ENCODE measurements around the gene FDX1.

The FDX1 gene

GRCh38 chr11:110447343-110447742 lies 17.6 kb downstream of the FDX1 start:
- Histone ChIP-seq H3K4me2 (ENCODE audit: insufficient read depth, low read length, poor library complexity, severe bottlenecking) (no peak overlapping the region), H2AK5ac (ENCODE audit: low read depth, low read length) (no peak overlapping the region), H3K4ac (ENCODE audit: low read length) (no peak overlapping the region), H3K4me1 (ENCODE audit: control insufficient read depth in 2 of 2, insufficient read depth in 1 of 2, low read depth in 1 of 2, low read length in 2 of 2) (no peaks in the 10 kb centered on the region), H3K18ac (ENCODE audit: low read length) (no peak overlapping the region), H3K9me3 (replicated peaks in 1 of 2; ENCODE audit: control insufficient read depth in 2 of 2, insufficient read depth in 1 of 2, low read depth in 1 of 2, low read length in 2 of 2) (peaks cover 2 to 12% of the 10 kb centered on the region in 2 donors), H4K8ac (ENCODE audit: low read depth, low read length) (no peak overlapping the region), H2BK12ac (ENCODE audit: low read length) (no peak overlapping the region), H3K23ac (ENCODE audit: low read depth, low read length, poor library complexity) (no peak overlapping the region), H3K79me1 (ENCODE audit: low read depth, low read length) (peaks cover 4% of the 10 kb centered on the region), H3K4me3 (ENCODE audit: low read length in 2 of 2) (no peak overlapping the region), H2AFZ (ENCODE audit: low read length) (no peak overlapping the region), H3K27ac (replicated peaks; ENCODE audit: low read length) (no peak overlapping the region), H4K91ac (ENCODE audit: low read depth, low read length, poor library complexity) (no peak overlapping the region), H2BK15ac (ENCODE audit: low read length) (no peak overlapping the region), H3K36me3 (replicated peaks in 1 of 2; ENCODE audit: control insufficient read depth in 2 of 2, insufficient read depth in 2 of 2, low read length in 2 of 2) (peaks cover 0 to 16% of the 10 kb centered on the region in 2 donors), H3K14ac (ENCODE audit: low read length) (no peak overlapping the region), H2BK5ac (ENCODE audit: low read length) (no peak overlapping the region), H3K27me3 (ENCODE audit: control insufficient read depth in 3 of 3, insufficient read depth in 3 of 3, low read depth in 1 of 3, low read length in 3 of 3) (no peaks in the 10 kb centered on the region), H2BK120ac (ENCODE audit: low read depth, low read length) (no peak overlapping the region), H3K9ac (ENCODE audit: low read depth, low read length, poor library complexity) (no peak overlapping the region)
- no peak for DNase-seq (ENCODE audit: low spot score)
- WGBS, 2 donors (ENCODE audit: extremely low coverage in 2 of 2, insufficient read length in 2 of 2, insufficient replicate concordance in 1 of 2), result no CpG with 5 or more reads among the region's 4 CpGs

GRCh38 chr11:110447897-110448745 lies 18.4 kb downstream of the FDX1 start:
- Histone ChIP-seq H4K8ac (ENCODE audit: low read depth, low read length) (no peak overlapping the region), H3K18ac (ENCODE audit: low read length) (no peak overlapping the region), H3K4me2 (ENCODE audit: insufficient read depth, low read length, poor library complexity, severe bottlenecking) (no peak overlapping the region), H3K4me3 (ENCODE audit: low read length in 2 of 2) (no peak overlapping the region), H2BK12ac (ENCODE audit: low read length) (no peak overlapping the region), H2BK120ac (ENCODE audit: low read depth, low read length) (no peak overlapping the region), H2BK5ac (ENCODE audit: low read length) (no peak overlapping the region), H2AFZ (ENCODE audit: low read length) (no peak overlapping the region), H3K27me3 (ENCODE audit: control insufficient read depth in 3 of 3, insufficient read depth in 3 of 3, low read depth in 1 of 3, low read length in 3 of 3) (no peaks in the 10 kb centered on the region), H3K79me1 (ENCODE audit: low read depth, low read length) (peaks cover 4% of the 10 kb centered on the region), H3K23ac (ENCODE audit: low read depth, low read length, poor library complexity) (no peak overlapping the region), H4K91ac (ENCODE audit: low read depth, low read length, poor library complexity) (no peak overlapping the region), H3K14ac (ENCODE audit: low read length) (no peak overlapping the region), H3K9me3 (replicated peaks in 1 of 2; ENCODE audit: control insufficient read depth in 2 of 2, insufficient read depth in 1 of 2, low read depth in 1 of 2, low read length in 2 of 2) (peaks cover 2 to 9% of the 10 kb centered on the region in 2 donors), H3K4ac (ENCODE audit: low read length) (no peak overlapping the region), H3K9ac (ENCODE audit: low read depth, low read length, poor library complexity) (no peak overlapping the region), H3K4me1 (ENCODE audit: control insufficient read depth in 2 of 2, insufficient read depth in 1 of 2, low read depth in 1 of 2, low read length in 2 of 2) (no peaks in the 10 kb centered on the region), H3K27ac (replicated peaks; ENCODE audit: low read length) (no peak overlapping the region), H2AK5ac (ENCODE audit: low read depth, low read length) (no peak overlapping the region), H3K36me3 (replicated peaks in 1 of 2; ENCODE audit: control insufficient read depth in 2 of 2, insufficient read depth in 2 of 2, low read length in 2 of 2) (peaks cover 0 to 10% of the 10 kb centered on the region in 2 donors), H2BK15ac (ENCODE audit: low read length) (no peak overlapping the region)
- WGBS, 2 donors (ENCODE audit: extremely low coverage in 2 of 2, insufficient read length in 2 of 2, insufficient replicate concordance in 1 of 2), result no CpG with 5 or more reads among the region's 5 CpGs
- no peak for DNase-seq (ENCODE audit: low spot score)

GRCh38 chr11:110450246-110450645 lies 20.5 kb downstream of the FDX1 start:
- WGBS, 2 donors (ENCODE audit: extremely low coverage in 2 of 2, insufficient read length in 2 of 2, insufficient replicate concordance in 1 of 2), result no CpG with 5 or more reads among the region's 2 CpGs

GRCh38 chr11:110452720-110453119 lies 23.0 kb downstream of the FDX1 start:
- Histone ChIP-seq H3K4me1 (ENCODE audit: control insufficient read depth in 2 of 2, insufficient read depth in 1 of 2, low read depth in 1 of 2, low read length in 2 of 2) (no peaks in the 10 kb centered on the region), H3K79me1 (ENCODE audit: low read depth, low read length) (no peaks in the 10 kb centered on the region)
- no CpG with 5 or more reads among the region's 2 CpGs for WGBS, 2 donors (ENCODE audit: extremely low coverage in 2 of 2, insufficient read length in 2 of 2, insufficient replicate concordance in 1 of 2)

More at GRCh38 chr11:110450246-110450645, 20.5 kb downstream of the FDX1 start:
- Histone ChIP-seq H4K91ac (ENCODE audit: low read depth, low read length, poor library complexity) (no peak overlapping the region), H3K14ac (ENCODE audit: low read length) (no peak overlapping the region), H2AK5ac (ENCODE audit: low read depth, low read length) (no peak overlapping the region), H2BK15ac (ENCODE audit: low read length) (no peak overlapping the region), H3K4me2 (ENCODE audit: insufficient read depth, low read length, poor library complexity, severe bottlenecking) (no peak overlapping the region), H3K9me3 (replicated peaks in 1 of 2; ENCODE audit: control insufficient read depth in 2 of 2, insufficient read depth in 1 of 2, low read depth in 1 of 2, low read length in 2 of 2) (peaks cover 2 to 9% of the 10 kb centered on the region in 2 donors), H4K8ac (ENCODE audit: low read depth, low read length) (no peak overlapping the region), H3K27me3 (ENCODE audit: control insufficient read depth in 3 of 3, insufficient read depth in 3 of 3, low read depth in 1 of 3, low read length in 3 of 3) (no peaks in the 10 kb centered on the region), H3K27ac (replicated peaks; ENCODE audit: low read length) (no peak overlapping the region), H3K36me3 (replicated peaks in 1 of 2; ENCODE audit: control insufficient read depth in 2 of 2, insufficient read depth in 2 of 2, low read length in 2 of 2) (peaks cover 0 to 8% of the 10 kb centered on the region in 2 donors), H3K9ac (ENCODE audit: low read depth, low read length, poor library complexity) (no peak overlapping the region), H3K79me1 (ENCODE audit: low read depth, low read length) (peaks cover 2% of the 10 kb centered on the region), H3K4ac (ENCODE audit: low read length) (no peak overlapping the region), H3K23ac (ENCODE audit: low read depth, low read length, poor library complexity) (no peak overlapping the region), H3K4me1 (ENCODE audit: control insufficient read depth in 2 of 2, insufficient read depth in 1 of 2, low read depth in 1 of 2, low read length in 2 of 2) (no peaks in the 10 kb centered on the region), H2BK120ac (ENCODE audit: low read depth, low read length) (no peak overlapping the region), H2BK5ac (ENCODE audit: low read length) (no peak overlapping the region), H2BK12ac (ENCODE audit: low read length) (no peak overlapping the region), H2AFZ (ENCODE audit: low read length) (no peak overlapping the region), H3K18ac (ENCODE audit: low read length) (no peak overlapping the region), H3K4me3 (ENCODE audit: low read length in 2 of 2) (no peak overlapping the region)
- DNase-seq (ENCODE audit: low spot score), result no peak

More at GRCh38 chr11:110452720-110453119, 23.0 kb downstream of the FDX1 start:
- Histone ChIP-seq H3K4me3 (ENCODE audit: low read length in 2 of 2) (no peak overlapping the region), H2BK120ac (ENCODE audit: low read depth, low read length) (no peak overlapping the region), H3K27ac (replicated peaks; ENCODE audit: low read length) (no peak overlapping the region), H2AK5ac (ENCODE audit: low read depth, low read length) (no peak overlapping the region), H3K4me2 (ENCODE audit: insufficient read depth, low read length, poor library complexity, severe bottlenecking) (no peak overlapping the region), H3K9me3 (replicated peaks in 1 of 2; ENCODE audit: control insufficient read depth in 2 of 2, insufficient read depth in 1 of 2, low read depth in 1 of 2, low read length in 2 of 2) (peaks cover 2 to 9% of the 10 kb centered on the region in 2 donors), H3K27me3 (ENCODE audit: control insufficient read depth in 3 of 3, insufficient read depth in 3 of 3, low read depth in 1 of 3, low read length in 3 of 3) (no peaks in the 10 kb centered on the region), H2BK15ac (ENCODE audit: low read length) (no peak overlapping the region), H4K91ac (ENCODE audit: low read depth, low read length, poor library complexity) (no peak overlapping the region), H3K4ac (ENCODE audit: low read length) (no peak overlapping the region), H3K36me3 (replicated peaks in 1 of 2; ENCODE audit: control insufficient read depth in 2 of 2, insufficient read depth in 2 of 2, low read length in 2 of 2) (peaks cover 0 to 16% of the 10 kb centered on the region in 2 donors), H3K9ac (ENCODE audit: low read depth, low read length, poor library complexity) (no peak overlapping the region), H2BK12ac (ENCODE audit: low read length) (no peak overlapping the region), H4K8ac (ENCODE audit: low read depth, low read length) (no peak overlapping the region), H2BK5ac (ENCODE audit: low read length) (no peak overlapping the region), H2AFZ (ENCODE audit: low read length) (no peak overlapping the region), H3K18ac (ENCODE audit: low read length) (no peak overlapping the region), H3K14ac (ENCODE audit: low read length) (no peak overlapping the region), H3K23ac (ENCODE audit: low read depth, low read length, poor library complexity) (no peak overlapping the region)
- DNase-seq (ENCODE audit: low spot score), result no peak

Measured in neuronal stem cell (in vitro differentiated cells).